COR-L47 (cell line): ENCODE results near the gene RNF148.
"Not testable (repeated sequence)": the region's sequence is repeated elsewhere in the genome, so short reads cannot be mapped to it uniquely, and the experiment has no call there.

Experiments
- DNase-seq: peaks from one replicate; lab custom pipeline; 2025; lab: John Stamatoyannopoulos, UW

The RNF148 gene

DNA sequence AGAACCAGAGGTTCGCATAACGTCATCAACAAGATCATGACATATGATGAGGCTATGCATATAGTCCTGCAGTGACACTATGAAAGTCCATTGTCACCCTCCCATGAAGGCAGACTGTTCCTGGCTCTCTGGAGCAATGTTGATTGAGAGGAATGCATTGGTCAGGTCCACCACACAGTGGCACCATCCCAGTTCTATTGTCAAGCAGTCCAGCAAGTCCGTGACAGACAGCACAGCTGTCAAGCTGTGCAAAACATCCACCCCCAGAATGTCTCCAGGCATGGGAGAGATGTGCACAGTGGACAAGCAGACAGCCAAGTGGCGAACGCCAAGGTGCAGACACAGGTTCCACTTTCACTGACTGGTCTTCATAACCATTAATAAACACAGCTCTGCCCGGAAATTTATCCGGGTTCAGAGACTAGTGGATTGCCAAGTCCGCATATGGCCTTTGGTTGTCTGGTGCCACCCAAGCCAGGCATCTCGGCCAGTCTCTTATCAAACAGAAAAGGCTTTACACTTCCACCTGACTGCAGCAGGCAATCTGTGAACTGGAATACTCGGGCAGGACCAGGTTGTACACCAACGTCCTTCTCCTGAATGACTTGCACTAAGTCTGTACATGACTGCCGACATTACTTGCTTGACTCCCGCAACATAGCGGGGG lies 11.0 kb downstream of the RNF148 start:
- no peak for DNase-seq

DNA sequence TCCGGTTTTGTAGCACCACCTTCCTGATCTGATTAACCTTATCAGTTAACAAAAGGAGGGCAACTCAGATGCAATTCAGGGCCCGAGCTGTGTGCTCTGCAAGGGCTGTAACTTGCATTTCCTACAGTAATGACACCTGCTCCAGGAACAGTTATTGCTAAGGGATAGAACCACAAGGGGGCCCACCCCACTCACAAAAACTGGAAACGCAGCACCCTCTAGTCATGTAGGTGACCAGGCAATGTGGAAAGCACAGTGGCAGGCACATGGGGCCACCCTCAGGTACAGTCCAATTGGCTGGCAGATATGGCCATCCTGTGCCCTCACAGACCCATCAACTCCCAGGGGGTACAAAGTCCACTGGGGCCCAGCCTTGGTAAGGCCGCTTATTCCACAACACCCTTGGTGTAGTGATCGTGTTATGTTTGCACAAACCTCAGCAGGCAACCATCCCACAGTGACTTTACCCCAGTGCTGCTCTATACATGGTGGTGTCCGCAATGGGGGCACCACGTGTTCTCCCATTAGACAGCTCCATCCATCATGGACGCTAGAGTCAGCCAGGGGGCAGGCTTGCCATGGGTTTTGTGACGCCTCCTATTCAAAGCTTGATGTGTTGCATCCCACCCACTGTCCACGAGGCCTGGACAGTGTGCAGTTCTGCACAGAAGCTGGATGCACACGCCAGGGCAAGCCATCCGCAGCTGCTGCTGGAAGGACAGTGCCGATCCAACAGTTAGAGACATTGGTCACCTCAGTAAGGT lies 13.2 kb downstream of the RNF148 start:
- DNase-seq = no peak

DNA sequence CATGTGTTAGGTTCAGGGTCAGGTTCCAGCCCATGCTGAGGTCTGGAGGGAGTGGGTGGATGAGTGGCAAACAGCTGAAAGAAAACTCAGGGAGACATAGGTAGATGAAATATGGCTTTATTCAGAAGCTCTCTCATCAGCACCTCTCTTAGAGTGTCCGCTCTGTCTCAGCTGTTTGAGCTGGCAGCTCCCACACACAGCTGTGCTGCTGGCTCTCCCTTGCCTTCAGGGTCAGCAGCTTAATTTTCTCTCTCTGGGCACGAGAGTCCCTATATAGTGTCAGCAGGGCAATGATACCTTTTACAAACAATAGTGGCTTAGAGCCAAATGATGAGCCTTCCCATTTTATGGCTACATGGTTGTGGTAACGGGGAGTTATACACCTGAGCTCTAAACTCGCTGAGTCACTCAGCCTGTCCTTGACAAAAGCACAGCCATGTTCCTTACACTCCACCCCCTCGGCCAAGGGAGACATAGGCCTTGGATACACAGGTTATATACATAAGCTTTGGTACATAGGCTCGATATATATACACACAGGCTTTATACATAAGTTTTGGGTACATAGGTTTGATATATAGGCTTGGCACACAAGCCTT lies 14.2 kb downstream of the RNF148 start:
- peak; percentile 4 for DNase-seq

DNA sequence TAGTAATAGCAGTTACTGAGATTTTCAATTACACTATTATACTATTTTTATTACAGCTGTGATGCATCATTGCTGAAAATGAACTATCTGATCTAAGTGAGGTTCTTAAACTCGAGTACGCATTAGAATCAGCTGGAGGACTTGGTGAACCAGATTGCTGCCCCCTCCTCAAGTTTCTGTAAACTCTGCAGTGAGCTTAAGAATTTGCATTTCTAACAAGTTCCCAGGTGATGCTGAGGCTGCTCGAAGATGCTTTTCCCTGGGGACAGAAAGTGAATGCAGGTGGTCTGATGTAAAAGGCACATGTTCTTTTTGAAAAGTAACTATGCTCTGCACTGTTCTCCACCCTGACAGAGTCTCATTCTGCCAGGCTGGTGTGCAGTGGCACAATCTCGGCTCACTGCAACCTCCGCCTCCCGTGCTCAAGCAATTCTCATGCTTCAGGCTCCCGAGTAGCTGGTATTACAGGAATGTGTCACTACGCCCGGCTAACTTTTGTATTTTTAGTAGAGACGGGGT lies 16.3 kb downstream of the RNF148 start:
- no peak for DNase-seq

DNA sequence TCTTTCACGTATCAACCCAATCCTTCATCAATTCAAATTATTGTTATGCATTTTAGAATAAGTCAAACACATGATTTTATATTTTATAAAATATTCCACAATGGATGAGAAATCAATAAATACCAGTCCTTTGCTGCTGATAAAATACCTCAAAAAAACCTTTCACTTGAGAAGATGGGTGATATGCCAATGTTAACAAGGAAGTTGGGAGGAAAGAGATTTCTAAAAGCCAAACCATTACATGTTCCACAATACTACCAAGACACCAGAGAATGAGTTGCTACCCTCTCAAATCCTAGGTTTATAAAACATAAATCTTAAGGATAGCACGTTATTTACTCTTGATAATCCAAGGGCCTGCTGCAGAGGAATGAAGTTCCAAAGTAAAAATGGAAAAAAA lies 18.2 kb downstream of the RNF148 start:
- no peak for DNase-seq

DNA sequence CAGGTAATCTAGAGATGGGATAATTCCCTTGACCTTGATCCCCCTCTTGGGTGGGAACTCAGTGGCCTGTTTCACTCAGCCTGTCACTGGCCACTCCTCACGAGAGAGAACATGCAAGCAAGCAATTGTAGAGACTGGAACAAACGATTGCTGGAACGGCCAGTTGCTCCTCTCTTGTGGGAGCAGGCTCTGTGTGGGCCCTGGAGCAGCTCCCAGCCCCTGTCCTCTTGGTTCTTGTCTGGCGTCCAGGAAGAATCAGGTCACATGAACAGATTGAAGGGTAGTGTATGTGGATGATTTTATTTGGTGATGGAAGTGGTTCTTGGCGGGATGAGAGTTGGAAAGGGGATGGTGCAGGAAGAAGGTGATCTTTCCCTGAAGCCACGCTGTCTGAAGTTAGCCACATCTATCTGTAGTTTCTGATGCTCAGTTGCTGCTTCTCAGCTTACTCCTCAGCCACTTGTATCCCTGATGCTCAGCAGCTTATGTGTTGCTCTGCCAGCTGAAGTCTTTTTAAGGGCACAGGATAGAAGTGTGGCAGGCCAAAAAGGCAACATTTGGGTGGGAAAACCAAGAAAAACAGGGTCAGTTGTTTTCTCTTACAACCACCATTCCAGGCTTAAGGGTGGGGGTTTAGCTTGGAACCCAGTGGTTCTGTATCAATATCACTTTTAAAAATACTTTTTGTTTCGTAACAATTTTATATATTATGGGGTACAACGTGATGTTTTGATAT lies 19.7 kb downstream of the RNF148 start:
- DNase-seq = no peak

DNA sequence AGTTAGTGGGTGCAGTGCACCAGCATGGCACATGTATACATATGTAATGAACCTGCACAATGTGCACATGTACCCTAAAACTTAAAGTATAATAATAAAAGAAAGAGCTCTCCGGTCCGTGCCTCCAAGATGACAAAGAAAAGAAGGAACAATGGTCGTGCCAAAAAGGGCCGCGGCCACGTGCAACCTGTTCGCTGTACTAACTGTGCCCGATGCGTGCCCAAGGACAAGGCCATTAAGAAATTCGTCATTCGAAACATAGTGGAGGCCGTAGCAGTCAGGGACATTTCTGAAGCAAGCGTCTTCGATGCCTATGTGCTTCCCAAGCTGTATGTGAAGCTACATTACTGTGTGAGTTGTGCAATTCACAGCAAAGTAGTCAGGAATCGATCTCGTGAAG lies 21.5 kb downstream of the RNF148 start:
- not testable (repeated sequence) for DNase-seq

DNA sequence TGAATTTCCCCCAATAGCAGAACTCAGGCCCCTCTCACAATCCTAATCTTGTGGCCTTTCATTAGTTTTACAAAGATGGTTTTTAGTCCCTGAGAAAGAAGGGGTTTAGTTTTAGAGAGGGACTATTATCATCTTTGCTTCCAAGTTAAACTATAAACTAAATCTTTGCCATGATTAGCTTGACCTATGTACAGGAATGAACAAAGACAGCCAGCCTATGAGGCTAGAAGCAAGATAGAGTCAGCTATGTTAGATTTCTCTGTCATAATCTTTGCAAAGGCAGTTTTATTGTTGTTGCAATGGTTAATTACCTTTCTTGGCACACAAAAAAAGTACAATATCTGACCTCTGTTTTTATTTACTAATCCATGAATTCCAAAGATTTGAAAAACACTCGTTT lies 22.9 kb downstream of the RNF148 start:
- no peak for DNase-seq

DNA sequence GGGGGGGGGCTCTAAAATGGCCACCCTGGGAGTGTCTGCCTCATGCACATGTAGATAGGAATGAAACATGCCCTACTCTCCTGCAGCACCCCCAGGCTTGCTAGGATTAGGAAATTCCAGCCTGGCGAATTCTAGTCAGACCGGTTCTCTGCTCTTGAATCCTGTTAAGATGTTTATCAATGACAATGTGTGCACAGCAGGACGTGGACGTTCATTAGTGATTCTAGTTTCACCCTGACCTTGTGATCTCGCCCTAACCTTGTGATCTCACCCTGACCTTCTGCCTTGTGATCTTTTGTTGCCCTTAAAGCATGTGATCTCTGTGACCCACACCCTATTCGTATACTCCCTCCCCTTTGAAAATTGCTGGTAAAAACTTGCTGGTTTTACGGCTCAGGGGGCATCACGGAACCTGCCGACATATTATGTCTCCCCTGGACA lies 23.4 kb downstream of the RNF148 start:
- not testable (repeated sequence) for DNase-seq

DNA sequence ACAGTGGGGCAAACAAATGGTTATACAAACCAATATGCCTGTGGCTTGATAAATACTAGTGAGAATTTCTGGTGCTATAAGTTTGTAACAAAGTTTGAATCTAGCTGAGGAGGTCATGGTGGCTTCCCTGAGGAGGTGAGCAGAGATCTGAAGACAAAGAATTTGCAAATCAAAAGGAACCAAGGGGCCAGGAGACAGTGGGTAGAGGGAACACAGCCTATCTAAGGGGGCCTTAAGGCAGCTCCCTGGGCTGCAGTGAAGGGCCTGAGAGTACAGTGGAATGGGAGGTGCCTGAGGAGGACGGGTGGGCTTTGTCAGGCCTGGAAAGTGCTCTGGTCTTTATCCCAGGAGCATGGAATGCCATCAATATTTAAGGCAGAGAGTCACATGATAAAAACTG lies 25.6 kb downstream of the RNF148 start:
- no peak for DNase-seq

DNA sequence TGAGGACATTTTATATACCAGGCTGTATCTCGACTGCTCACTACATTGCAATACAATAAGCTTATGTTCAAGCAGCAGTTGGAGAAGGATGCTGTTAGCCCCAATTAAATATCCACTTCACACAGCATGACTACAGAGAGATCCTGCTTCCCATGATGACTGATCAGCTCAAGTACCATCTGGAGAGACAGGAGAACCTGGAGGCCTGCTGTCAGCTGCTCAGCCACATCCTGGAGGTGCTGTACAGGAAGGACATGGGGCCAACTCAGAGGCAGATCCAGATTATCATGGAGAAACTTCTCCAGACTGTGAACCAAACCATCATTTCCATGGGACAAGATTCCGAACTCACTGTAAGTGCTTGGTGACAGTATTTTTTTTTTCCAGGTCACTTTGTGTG lies 26.3 kb downstream of the RNF148 start:
- DNase-seq = no peak

DNA sequence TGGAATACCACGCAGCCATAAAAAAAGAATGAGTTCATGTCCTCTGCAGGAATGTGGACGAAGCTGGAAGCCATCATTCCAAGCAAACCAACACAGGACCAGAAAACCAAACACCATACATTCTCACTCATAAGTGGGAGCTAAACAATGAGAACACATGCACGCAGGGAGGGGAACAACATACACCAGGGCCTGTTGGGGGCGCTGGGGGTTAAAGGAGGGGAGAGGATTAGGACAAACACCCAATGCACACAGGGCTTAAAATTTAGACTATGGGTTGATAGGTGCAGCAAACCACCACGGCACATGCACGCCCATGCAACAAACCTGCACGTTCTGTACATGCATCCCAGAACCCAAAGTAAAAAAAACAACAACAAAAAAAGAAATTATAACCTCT lies 27.1 kb downstream of the RNF148 start:
- DNase-seq = no peak

DNA sequence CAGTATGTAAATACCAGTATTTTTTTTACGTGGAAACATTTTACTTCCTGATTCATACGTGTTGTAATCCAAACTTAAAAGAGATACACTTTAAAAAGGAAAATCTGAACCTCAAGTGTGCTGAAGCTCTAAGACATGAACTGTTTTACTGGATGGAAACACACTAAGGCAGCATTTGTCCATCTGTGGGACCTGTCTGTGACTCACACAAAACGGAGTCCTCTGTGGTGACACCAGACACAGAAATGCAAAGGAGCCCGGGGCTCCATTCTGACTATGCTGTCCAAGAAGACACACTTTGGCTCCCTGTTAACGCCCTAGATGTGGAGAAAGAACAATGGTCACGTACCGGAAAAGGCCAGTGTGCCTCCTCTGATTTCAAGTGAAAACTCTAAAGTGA lies 27.7 kb downstream of the RNF148 start:
- DNase-seq = no peak

DNA sequence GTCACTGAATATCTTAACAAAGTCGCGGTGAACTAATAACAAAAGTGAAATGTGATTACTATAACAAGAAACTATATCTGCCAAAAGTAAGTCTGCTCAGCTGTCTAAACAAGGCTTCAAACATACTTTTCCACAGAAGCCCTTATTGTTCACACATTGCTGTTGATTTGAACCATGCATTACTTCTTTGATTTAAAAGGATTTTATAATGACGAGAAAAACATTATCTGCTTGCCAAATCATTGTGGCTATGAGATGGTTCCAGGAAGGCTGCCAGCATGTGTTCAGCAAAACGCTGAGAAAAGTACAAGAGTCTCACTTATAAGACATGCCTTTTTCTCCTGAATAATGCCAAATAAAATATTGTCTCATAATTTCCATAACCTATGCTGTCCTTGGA lies 28.2 kb downstream of the RNF148 start:
- DNase-seq = no peak

DNA sequence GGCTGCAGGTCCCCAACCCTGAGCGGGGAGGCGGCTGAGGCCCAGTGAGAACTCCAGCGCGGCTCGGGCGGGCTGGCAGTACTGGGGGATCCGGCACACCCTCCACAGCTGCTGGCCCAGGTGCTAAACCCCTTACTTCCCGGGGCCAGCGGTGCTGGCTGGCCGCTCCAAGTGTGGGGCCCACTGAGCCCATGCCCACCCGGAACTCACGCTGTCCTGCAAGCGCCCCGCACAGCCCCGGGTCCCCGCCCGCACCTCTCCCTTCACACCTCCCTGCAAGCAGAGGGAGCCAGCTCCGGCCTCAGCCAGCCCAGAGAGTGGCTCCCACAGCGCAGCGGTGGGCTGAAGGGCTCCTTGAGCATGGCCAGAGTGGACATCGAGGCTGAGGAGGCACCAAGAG lies 28.8 kb downstream of the RNF148 start:
- DNase-seq = no peak

DNA sequence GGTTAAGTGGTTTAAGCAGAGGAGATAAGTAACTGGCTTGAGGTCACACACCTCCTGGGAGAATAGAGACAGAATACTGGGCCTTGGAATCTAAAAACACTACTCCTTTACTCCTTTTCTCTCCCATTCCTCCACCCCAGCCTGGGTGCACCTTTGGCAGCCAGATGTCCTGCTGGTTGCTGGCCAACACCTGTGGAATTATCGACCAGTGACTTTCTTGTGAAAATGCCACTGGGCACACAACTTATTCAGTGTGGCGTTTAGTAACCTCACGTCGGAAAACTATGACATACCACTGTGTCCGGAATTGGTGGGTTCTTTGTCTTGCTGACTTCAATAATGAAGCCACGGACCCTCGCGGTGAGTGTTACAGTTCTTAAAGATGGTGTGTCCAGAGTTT lies 30.2 kb downstream of the RNF148 start:
- no peak for DNase-seq

DNA sequence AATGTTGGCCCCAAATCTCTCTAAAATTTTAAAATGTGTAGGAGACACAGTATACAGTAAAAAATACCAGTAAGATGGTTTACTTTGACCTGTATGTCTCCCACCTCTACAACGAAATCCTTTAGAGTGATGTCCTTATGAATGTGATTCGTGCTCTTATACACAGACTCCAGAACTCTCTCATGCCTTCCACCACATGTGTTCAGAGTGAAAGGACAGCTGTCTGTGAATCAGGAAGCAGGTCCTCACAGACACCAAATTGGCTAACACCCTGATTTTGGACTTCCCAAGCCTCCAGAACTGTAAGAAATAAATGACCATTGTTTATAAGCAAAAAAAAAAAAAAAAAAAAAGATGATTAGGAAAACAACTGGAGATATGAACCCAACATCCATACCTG lies 39.0 kb downstream of the RNF148 start:
- no peak for DNase-seq

DNA sequence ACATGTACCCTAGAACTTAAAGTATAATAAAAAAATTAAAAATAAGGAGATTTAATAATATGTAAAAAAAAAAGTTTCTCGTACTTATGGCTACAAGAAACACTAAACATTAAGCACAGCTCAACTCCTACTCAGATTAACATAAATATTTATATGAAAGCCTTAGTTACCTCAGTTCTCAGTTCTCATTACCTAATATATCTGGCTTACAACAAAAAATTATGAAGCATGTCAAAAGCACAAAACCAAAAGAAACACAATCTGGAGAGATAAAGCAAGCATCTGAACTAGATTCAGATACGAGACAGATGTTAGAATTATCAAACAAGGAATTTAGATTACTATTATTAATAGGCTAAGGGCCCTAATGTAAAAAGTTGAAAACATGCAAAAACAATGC lies 43.9 kb downstream of the RNF148 start:
- no peak for DNase-seq

DNA sequence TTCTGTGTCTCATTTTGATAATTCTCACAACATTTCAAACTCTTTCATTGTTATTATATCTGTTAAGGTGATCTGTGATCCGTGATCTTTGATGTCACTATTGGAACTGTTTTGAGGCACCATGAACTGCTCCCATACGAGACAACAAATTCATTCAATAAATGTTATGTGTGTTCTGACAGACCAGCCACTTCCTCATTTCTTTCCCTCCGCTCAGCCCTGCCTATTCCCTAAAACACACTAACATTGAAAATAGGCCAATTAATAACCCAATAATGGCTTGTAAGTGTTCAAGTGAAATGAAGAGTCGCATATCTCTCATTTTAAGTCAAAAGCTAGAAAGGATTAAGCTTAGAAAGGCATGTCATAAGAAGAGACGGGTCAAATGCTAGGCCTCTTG lies 49.0 kb downstream of the RNF148 start:
- no peak for DNase-seq

DNA sequence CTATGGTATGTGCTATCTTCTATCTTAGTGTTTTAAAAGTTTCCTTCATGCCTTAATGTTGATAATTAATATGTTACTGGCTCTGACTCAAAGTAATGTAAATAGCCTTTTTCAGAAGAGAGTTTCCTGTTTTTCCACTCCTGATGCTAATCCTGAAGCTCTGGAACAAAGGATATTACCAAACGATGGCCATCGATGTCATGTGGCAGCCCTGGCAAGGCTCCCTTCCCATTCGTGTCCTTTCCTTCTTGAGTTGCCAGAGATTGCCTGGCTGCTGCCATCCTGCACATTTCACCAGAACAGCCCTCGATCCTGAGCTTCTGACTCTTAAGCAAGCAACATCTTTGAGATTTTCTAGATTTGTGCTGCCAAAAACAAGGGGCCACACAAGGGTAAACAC lies 49.8 kb downstream of the RNF148 start:
- no peak for DNase-seq
